SK-N-MC (cell line): ENCODE data around the gene CDC14A.

Experiments used
- EZH2 ChIP-seq: fragments of 200-600 bp; sonication (generic); IDR thresholded peaks from one replicate; pipeline ENCODE4 v1.6.1; 2017; ENCODE audit warnings: antibody characterized with exemption
- POLR2AphosphoS5 ChIP-seq: IDR thresholded peaks from 2 replicates; pipeline ENCODE4 v1.6.1; 2012; ENCODE audit warnings: mild to moderate bottlenecking, low read depth, low read length, borderline replicate concordance

DNA sequence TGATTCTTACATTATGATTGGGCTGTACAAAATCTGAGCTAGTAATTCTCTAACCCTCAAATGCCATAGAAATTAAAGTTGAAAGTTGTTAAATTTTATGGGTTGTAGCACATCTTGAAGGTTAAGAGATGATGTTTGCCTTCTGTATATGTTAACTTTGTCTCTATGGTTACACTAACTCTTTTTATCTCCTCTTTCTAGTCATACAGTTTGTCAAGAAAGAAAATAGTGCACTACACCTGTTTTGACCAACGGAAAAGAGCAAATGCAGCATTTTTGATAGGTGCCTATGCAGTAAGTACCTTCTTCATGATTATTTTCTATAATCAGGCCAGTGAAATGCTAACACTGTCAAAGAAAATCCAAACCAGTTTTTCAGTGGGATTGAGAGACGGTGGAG lies 38.2 kb downstream of the CDC14A start:
- TF ChIP-seq EZH2 = no peak
- no peak for TF ChIP-seq POLR2AphosphoS5
